SH-SY5Y (cell line): ENCODE measurements around the gene TMEM140.

Experiments used
- GATA2 ChIP-seq: IDR thresholded peaks from 2 replicates; pipeline ENCODE4 v1.6.1; 2011; ENCODE audit warnings: mild to moderate bottlenecking, low read depth, low read length
- GATA3 ChIP-seq: IDR thresholded peaks from 2 replicates; pipeline ENCODE4 v1.6.1; 2011; ENCODE audit warnings: low read depth, mild to moderate bottlenecking, low read length, moderate library complexity

- TF ChIP-seq GATA2, result no peak
- no peak for TF ChIP-seq GATA3
These were observed 57.0 kb downstream of the TMEM140 start for GRCh38 chr7:135204876-135205275.
